OCI-LY3 (cell line): Measurements from ENCODE around the gene PLEKHA8.

ENCODE experiments used
- H2AFZ ChIP-seq: fragments of 200-600, 300-600 bp; shearing (Covaris generic); 2 replicates; pipeline ENCODE4 v1.6.0; 2014; ENCODE audit warnings: antibody characterized with exemption, low read depth, low read length
- H3K27ac ChIP-seq: fragments of 200-600, 300-600 bp; sonication (generic); 2 replicates; pipeline ENCODE4 v1.5.1; 2014; ENCODE audit warnings: mild to moderate bottlenecking, low read length, moderate library complexity, mixed read lengths
- H3K27me3 ChIP-seq: fragments of 200-600, 300-600 bp; sonication (generic); 2 replicates; pipeline ENCODE4 v1.6.1; 2014; ENCODE audit warnings: low read depth, low read length, mixed read lengths
- H3K36me3 ChIP-seq: fragments of 200-600, 300-600 bp; sonication (generic); replicated peaks from 2 replicates; pipeline ENCODE3; 2014; ENCODE audit warnings: low read depth, low read length, mixed read lengths
- H3K4me1 ChIP-seq: fragments of 300-600, 200-600 bp; sonication (generic); 2 replicates; pipeline ENCODE4 v1.6.1; 2014; ENCODE audit warnings: low read length, mixed read lengths
- H3K4me2 ChIP-seq: fragments of 200-600, 300-600 bp; sonication (generic); 2 replicates; pipeline ENCODE4 v1.6.1; 2014; ENCODE audit warnings: low read length, mixed read lengths
- H3K4me3 ChIP-seq: fragments of 300-600, 200-600 bp; sonication (generic); 2 replicates; pipeline ENCODE4 v1.5.1; 2014; ENCODE audit warnings: antibody characterized with exemption, mild to moderate bottlenecking, low read length, moderate library complexity
- H3K79me2 ChIP-seq: fragments of 300-600, 200-600 bp; shearing (Covaris generic); 2 replicates; pipeline ENCODE4 v1.6.1; 2014; ENCODE audit warnings: mild to moderate bottlenecking, low read length, mixed read lengths
- H3K9ac ChIP-seq: fragments of 300-600, 200-600 bp; shearing (Covaris generic); 2 replicates; pipeline ENCODE4 v1.6.0; 2014; ENCODE audit warnings: mild to moderate bottlenecking, low read length, moderate library complexity
- H3K9me3 ChIP-seq: fragments of 200-600, 300-600 bp; shearing (Covaris generic); 2 replicates; pipeline ENCODE4 v1.6.1; 2014; ENCODE audit warnings: low read length, mixed read lengths; ENCODE audit not compliant: insufficient read depth
- H4K20me1 ChIP-seq: fragments of 200-600, 300-600 bp; sonication (generic); 2 replicates; pipeline ENCODE4 v1.6.1; 2016; ENCODE audit warnings: low read length, mixed read lengths; ENCODE audit not compliant: insufficient read depth
- CTCF ChIP-seq: fragments of 200-600, 300-600 bp; sonication (generic); IDR thresholded peaks from 2 replicates; pipeline ENCODE4 v1.5.1; 2014; ENCODE audit warnings: antibody characterized with exemption, low read length, low read depth
- EZH2phosphoT487 ChIP-seq: fragments of 200-600 bp; shearing (Covaris generic); IDR thresholded peaks from 2 replicates; pipeline ENCODE4 v1.6.1; 2018; ENCODE audit warnings: antibody characterized with exemption, mixed run types, low read depth

PLEKHA8 gene

GRCh38 chr7:30175180-30175579, 147.0 kb downstream of the PLEKHA8 start:
- no peak overlapping the region for H3K27ac ChIP-seq

GRCh38 chr7:30175636-30176147, 147.5 kb downstream of the PLEKHA8 start:
- no peaks in the 10 kb centered on the region for H4K20me1 ChIP-seq
- H3K9me3 ChIP-seq: no peaks in the 10 kb centered on the region
- no peak overlapping the region for H2AFZ ChIP-seq
- TF ChIP-seq CTCF (no peak), EZH2phosphoT487 (no peak)
- H3K27ac ChIP-seq: no peak overlapping the region
- peaks cover 31% of the 10 kb centered on the region for H3K4me1 ChIP-seq
- H3K36me3 ChIP-seq: no peaks in the 10 kb centered on the region
- no peaks in the 10 kb centered on the region for H3K27me3 ChIP-seq
- H3K4me3 ChIP-seq: no peak overlapping the region
- H3K9ac ChIP-seq: no peak overlapping the region
- H3K4me2 ChIP-seq: no peak overlapping the region
- no peaks in the 10 kb centered on the region for H3K79me2 ChIP-seq

More at GRCh38 chr7:30175180-30175579, 147.0 kb downstream of the PLEKHA8 start:
- H3K36me3 ChIP-seq: no peaks in the 10 kb centered on the region
- no peak overlapping the region for H3K9ac ChIP-seq
- no peak overlapping the region for H2AFZ ChIP-seq
- no peak overlapping the region for H3K4me3 ChIP-seq
- no peaks in the 10 kb centered on the region for H3K9me3 ChIP-seq
- H3K79me2 ChIP-seq: no peaks in the 10 kb centered on the region
- H3K4me2 ChIP-seq: no peak overlapping the region
- H4K20me1 ChIP-seq: no peaks in the 10 kb centered on the region
- peaks cover 26% of the 10 kb centered on the region for H3K4me1 ChIP-seq
- H3K27me3 ChIP-seq: no peaks in the 10 kb centered on the region
- TF ChIP-seq CTCF (no peak), EZH2phosphoT487 (no peak)

GRCh38 chr7:30176463-30177109, 148.4 kb downstream of the PLEKHA8 start:
- H3K4me2 ChIP-seq: no peak overlapping the region
- H3K4me3 ChIP-seq: no peak overlapping the region
- H3K9me3 ChIP-seq: no peaks in the 10 kb centered on the region
- H4K20me1 ChIP-seq: no peaks in the 10 kb centered on the region
- no peaks in the 10 kb centered on the region for H3K27me3 ChIP-seq
- H3K4me1 ChIP-seq: peaks cover 37% of the 10 kb centered on the region
- no peak overlapping the region for H3K9ac ChIP-seq
- no peak overlapping the region for H3K27ac ChIP-seq
- H3K36me3 ChIP-seq: no peaks in the 10 kb centered on the region
- TF ChIP-seq CTCF (no peak), EZH2phosphoT487 (no peak)
- no peaks in the 10 kb centered on the region for H3K79me2 ChIP-seq
- no peak overlapping the region for H2AFZ ChIP-seq

- Histone ChIP-seq H3K4me3 (no peak overlapping the region), H2AFZ (no peak overlapping the region), H3K4me1 (peaks cover 37% of the 10 kb centered on the region), H3K36me3 (peaks cover 4% of the 10 kb centered on the region), H4K20me1 (no peaks in the 10 kb centered on the region), H3K9ac (no peak overlapping the region), H3K79me2 (no peaks in the 10 kb centered on the region), H3K9me3 (no peaks in the 10 kb centered on the region), H3K27me3 (no peaks in the 10 kb centered on the region), H3K4me2 (no peak overlapping the region), H3K27ac (no peak overlapping the region)
- TF ChIP-seq EZH2phosphoT487: no peak
- no peak for TF ChIP-seq CTCF
Observed at GRCh38 chr7:30177186-30177585, 149.0 kb downstream of the PLEKHA8 start.
